Tibial artery (tissue), 4 donors: Measurements from ENCODE around the gene CKAP5.

Experiments
- DNase-seq, 2 donors: peaks; one replicate each; pipeline ENCODE4 v3.0.0-alpha.2; 2019
- H3K27ac ChIP-seq, 2 donors: fragments of 200-600 bp; sonication (generic) in 1 of 2; 1 replicate in 1 of 2; 2 replicates in 1 of 2; pipeline ENCODE4 v1.5.1; 2018 to 2019; ENCODE audit warnings: mild to moderate bottlenecking in 1 of 2
- H3K27me3 ChIP-seq, 2 donors: fragments of 200-600 bp; sonication (generic) in 1 of 2; one replicate each; pipeline versions ENCODE4 v1.5.1 to v1.6.0; 2016 to 2019
- H3K36me3 ChIP-seq, 3 donors: fragments of 200-600 bp; sonication (generic) in 2 of 3; one replicate each; pipeline ENCODE4 v1.5.1; 2016 to 2019; ENCODE audit warnings: mild to moderate bottlenecking in 2 of 3
- H3K4me1 ChIP-seq, 4 donors: fragments of 200-600 bp; sonication (generic) in 2 of 4; 1 replicate in 3 of 4; 2 replicates in 1 of 4; pipeline ENCODE4 v1.5.1; 2016 to 2019
- H3K4me3 ChIP-seq, 2 donors: fragments of 200-600 bp; sonication (generic) in 1 of 2; 1 replicate in 1 of 2; 2 replicates in 1 of 2; pipeline ENCODE4 v1.5.1; 2018 to 2019; ENCODE audit warnings: mild to moderate bottlenecking in 2 of 2
- H3K9me3 ChIP-seq, 3 donors: fragments of 200-600 bp; sonication (generic) in 1 of 3; one replicate each; pipeline ENCODE4 v1.5.1; 2016 to 2019
- intact Hi-C: fragments of 100-400 bp; cut with DNase I; formaldehyde crosslinking; loops from one replicate; pipeline ENCODE4 v1.15.0; 2023; ENCODE audit warnings: low total_unique reads
- TF ChIP-seq, protein P1 (sequence below), 2 experiments: fragments of 200-600 bp in 1 of 2; fragments of 450-650 bp in 1 of 2; IDR thresholded peaks; one replicate each; pipeline ENCODE4 v1.5.1; 2017 to 2019; ENCODE audit warnings: antibody characterized with exemption in 2 of 2, mild to moderate bottlenecking in 1 of 2, moderate library complexity in 1 of 2

Gene CKAP5

DNA sequence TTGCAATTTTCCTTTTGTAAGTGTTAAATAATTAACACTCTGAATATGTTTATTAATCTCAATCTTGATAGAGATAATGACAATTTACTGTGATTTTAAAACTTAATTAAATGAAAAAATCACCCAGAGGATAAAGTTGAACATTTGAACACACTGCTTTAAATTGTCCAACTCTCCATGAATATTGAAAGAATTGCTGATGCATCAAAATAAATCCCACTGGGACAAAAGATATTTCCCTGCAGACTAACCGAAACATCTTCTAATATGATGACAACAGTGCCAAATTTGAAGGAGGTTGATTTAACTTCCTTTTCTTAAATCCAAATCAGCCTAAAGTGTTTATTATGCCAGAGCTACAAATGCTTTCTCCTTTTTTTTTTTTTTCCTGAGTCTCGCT is 79.4 kb downstream of the CKAP5 start:
- Histone ChIP-seq H3K27ac (no peak overlapping the region), H3K9me3 (no peaks in the 10 kb centered on the region), H3K27me3 (no peaks in the 10 kb centered on the region), H3K4me3 (no peak overlapping the region), H3K4me1 (no peaks in the 10 kb centered on the region), H3K36me3 (peaks cover 69 to 88% (median 84%) of the 10 kb centered on the region in 3 donors)
- no peak for DNase-seq
- intact Hi-C loops, result no loop called here
- TF ChIP-seq, protein P1, sequence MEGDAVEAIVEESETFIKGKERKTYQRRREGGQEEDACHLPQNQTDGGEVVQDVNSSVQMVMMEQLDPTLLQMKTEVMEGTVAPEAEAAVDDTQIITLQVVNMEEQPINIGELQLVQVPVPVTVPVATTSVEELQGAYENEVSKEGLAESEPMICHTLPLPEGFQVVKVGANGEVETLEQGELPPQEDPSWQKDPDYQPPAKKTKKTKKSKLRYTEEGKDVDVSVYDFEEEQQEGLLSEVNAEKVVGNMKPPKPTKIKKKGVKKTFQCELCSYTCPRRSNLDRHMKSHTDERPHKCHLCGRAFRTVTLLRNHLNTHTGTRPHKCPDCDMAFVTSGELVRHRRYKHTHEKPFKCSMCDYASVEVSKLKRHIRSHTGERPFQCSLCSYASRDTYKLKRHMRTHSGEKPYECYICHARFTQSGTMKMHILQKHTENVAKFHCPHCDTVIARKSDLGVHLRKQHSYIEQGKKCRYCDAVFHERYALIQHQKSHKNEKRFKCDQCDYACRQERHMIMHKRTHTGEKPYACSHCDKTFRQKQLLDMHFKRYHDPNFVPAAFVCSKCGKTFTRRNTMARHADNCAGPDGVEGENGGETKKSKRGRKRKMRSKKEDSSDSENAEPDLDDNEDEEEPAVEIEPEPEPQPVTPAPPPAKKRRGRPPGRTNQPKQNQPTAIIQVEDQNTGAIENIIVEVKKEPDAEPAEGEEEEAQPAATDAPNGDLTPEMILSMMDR (IDR thresholded peaks at IDR 0.05), result no peak

DNA sequence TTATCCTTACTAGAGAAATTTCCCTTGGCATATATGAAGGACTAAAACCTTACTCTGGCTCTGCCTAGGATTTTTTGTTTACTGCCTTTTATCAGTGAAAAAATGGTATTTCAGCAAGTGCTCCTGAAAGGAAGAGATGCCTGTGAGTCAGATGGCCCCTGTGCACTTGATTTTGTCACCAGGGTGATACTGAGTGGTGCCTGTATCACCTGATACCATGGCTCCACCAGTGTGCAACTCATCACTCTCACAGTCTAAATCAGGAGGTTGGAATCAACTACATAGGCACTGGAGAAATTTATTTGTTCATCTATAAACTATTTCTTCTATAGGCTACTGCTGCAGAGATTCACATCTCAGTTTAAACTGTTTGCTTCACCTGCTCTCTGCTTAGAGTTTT is 83.8 kb downstream of the CKAP5 start:
- DNase-seq, result no peak
- Histone ChIP-seq H3K27me3 (no peaks in the 10 kb centered on the region), H3K4me1 (no peaks in the 10 kb centered on the region), H3K27ac (no peak overlapping the region), H3K9me3 (no peaks in the 10 kb centered on the region), H3K36me3 (peaks cover 71 to 94% (median 87%) of the 10 kb centered on the region in 3 donors), H3K4me3 (no peak overlapping the region)
- intact Hi-C loops, result no loop called here
- TF ChIP-seq, protein P1 (IDR thresholded peaks at IDR 0.05), result no peak

DNA sequence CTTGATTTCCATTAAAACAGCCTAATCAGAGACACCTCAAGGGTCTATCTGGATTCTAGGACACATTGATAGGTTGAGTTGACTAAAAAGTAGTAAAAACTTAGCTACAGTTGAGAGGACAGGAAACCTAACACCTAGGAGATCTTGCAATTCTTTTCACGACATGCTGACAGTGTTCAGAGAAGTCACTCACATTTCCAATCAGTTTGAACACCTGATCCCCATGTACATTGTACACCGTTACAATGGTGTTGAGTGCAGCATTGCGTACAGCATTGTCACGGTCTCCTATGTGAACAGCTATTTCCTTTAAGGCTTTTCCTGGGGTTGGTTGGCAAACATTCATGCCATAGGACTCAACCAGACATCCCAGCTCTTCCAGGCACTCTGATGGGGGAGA is 84.3 kb downstream of the CKAP5 start:
- no peaks in the 10 kb centered on the region for H3K9me3 ChIP-seq
- H3K4me1 ChIP-seq, result no peaks in the 10 kb centered on the region
- TF ChIP-seq, protein P1 (IDR thresholded peaks at IDR 0.05), result no peak
- H3K36me3 ChIP-seq, result peaks cover 71 to 94% (median 84%) of the 10 kb centered on the region in 3 donors
- DNase-seq, result no peak
- H3K4me3 ChIP-seq, result no peak overlapping the region
- intact Hi-C loops, result no loop called here
- H3K27ac ChIP-seq, result no peak overlapping the region
- no peaks in the 10 kb centered on the region for H3K27me3 ChIP-seq

DNA sequence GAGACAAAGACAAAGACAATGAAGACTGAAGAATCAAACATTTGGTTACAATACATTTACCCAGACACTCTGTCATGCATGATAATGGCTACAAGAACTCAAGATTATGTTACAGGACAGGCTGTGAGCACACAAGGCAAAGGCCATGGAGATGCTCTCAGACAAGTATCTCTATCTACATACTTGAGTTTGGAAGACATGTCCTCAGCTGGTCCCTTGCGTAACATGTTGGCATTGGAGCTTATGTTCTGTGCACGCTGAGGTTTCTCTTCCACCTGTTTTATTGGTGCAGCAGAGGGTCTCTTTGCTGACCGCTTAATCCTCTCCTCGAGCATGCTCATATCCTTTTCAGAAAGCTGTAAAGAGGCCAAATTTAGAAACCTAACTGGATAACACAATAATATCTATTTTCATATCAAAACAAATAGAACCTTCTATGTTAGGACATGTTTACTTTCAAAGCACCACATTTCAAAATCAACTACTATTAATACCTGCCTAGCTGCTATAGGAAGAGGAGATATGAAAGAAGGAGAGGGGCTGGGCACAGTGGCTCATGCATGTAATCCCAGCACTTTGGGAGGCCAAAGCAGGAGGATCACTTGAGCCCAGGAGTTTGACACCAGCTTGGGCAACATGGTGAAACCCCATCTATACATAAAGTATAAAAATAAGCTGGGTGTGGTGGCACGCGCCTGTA is 85.5 kb downstream of the CKAP5 start:
- H3K4me1 ChIP-seq, result no peaks in the 10 kb centered on the region
- peaks cover 78 to 97% (median 84%) of the 10 kb centered on the region in 3 donors for H3K36me3 ChIP-seq
- DNase-seq, result no peak
- TF ChIP-seq, protein P1 (IDR thresholded peaks at IDR 0.05), result no peak
- H3K9me3 ChIP-seq, result no peaks in the 10 kb centered on the region
- no peaks in the 10 kb centered on the region for H3K27me3 ChIP-seq
- H3K4me3 ChIP-seq, result no peak overlapping the region
- H3K27ac ChIP-seq, result no peak overlapping the region
- intact Hi-C loops, result no loop called here

DNA sequence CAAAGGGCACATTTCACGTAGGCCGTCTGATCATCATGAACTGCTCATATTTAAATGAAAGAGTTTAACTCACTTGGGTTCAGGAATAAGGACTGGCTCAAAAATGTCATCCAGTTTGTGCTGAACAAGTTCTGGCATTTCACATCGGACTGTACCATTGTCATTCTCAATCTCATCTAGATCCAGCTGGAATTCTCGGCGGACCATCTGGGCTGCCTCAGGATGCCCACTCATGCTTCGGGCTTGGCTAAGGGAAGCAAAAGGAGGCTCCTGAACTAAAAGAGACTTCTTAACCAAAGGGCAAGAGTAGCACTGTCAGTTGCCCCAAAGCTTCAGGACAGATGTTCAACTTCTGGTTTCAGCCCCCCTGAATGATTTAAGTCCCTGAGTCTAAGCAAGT is 86.9 kb downstream of the CKAP5 start:
- H3K36me3 ChIP-seq, result peaks cover 87 to 100% (median 90%) of the 10 kb centered on the region in 3 donors
- no peaks in the 10 kb centered on the region for H3K9me3 ChIP-seq
- TF ChIP-seq, protein P1 (IDR thresholded peaks at IDR 0.05), result no peak
- no peak overlapping the region for H3K4me3 ChIP-seq
- no peak overlapping the region for H3K27ac ChIP-seq
- intact Hi-C loops, result no loop called here
- no peaks in the 10 kb centered on the region for H3K27me3 ChIP-seq
- no peaks in the 10 kb centered on the region for H3K4me1 ChIP-seq
- no peak for DNase-seq
